Neural progenitor cell (in vitro differentiated cells): ENCODE data around the gene DEPDC1B.

Experiments
- EZH2 ChIP-seq: fragments of 200-600 bp; sonication (generic); IDR thresholded peaks from 2 replicates; pipeline ENCODE4 v1.6.1; 2017; ENCODE audit warnings: antibody characterized with exemption, mild to moderate bottlenecking, moderate library complexity
- TF ChIP-seq, protein P1 (sequence below): fragments of 200-600 bp; sonication (generic); IDR thresholded peaks from 2 replicates; pipeline ENCODE4 v1.5.1; 2017; ENCODE audit warnings: antibody characterized with exemption, mild to moderate bottlenecking

DNA sequence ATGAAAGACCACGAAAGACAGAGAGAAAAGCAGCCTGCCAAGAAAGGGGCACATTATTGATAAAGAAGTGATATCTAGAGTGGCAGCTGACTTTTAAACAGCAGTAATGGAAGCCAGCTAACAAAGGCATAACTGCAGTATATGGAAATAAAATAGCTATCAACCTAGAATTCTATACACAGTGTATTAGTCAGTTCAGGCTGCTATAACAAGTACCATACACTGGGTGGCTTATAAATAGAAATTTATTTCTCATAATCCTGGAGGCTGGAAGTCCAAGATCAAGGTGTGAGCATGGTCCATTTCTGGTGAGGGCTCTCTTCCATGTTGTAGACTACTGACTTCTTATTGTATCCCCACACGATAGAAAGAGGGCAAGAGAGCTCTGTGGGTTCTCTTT is 109.8 kb downstream of the DEPDC1B start:
- TF ChIP-seq, protein P1, sequence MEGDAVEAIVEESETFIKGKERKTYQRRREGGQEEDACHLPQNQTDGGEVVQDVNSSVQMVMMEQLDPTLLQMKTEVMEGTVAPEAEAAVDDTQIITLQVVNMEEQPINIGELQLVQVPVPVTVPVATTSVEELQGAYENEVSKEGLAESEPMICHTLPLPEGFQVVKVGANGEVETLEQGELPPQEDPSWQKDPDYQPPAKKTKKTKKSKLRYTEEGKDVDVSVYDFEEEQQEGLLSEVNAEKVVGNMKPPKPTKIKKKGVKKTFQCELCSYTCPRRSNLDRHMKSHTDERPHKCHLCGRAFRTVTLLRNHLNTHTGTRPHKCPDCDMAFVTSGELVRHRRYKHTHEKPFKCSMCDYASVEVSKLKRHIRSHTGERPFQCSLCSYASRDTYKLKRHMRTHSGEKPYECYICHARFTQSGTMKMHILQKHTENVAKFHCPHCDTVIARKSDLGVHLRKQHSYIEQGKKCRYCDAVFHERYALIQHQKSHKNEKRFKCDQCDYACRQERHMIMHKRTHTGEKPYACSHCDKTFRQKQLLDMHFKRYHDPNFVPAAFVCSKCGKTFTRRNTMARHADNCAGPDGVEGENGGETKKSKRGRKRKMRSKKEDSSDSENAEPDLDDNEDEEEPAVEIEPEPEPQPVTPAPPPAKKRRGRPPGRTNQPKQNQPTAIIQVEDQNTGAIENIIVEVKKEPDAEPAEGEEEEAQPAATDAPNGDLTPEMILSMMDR, result no peak
- no peak for TF ChIP-seq EZH2
